ENCODE data around the gene ESRRA.

GRCh38 chr11:64344787-64345186 is 39.5 kb downstream of the ESRRA start:
- TF ChIP-seq CTCF (IDR thresholded peaks at IDR 0.05) = no peak
- no peak for TF ChIP-seq POLR2A (IDR thresholded peaks at IDR 0.05)
- no peak for TF ChIP-seq EP300 (IDR thresholded peaks at IDR 0.05)
- no peak for TF ChIP-seq POLR2AphosphoS5 (IDR thresholded peaks at IDR 0.05)

All from stomach (tissue), 4 donors.